ENCODE results near the gene OR5K2.

- no peak for TF ChIP-seq CTCF (IDR thresholded peaks at IDR 0.05)
- no peak for TF ChIP-seq POLR2A (IDR thresholded peaks at IDR 0.05)
- no peak for TF ChIP-seq POLR2AphosphoS5 (IDR thresholded peaks at IDR 0.05)
- no peak for TF ChIP-seq EP300 (IDR thresholded peaks at IDR 0.05)
These were observed 39.1 kb downstream of the OR5K2 start for GRCh38 chr3:98536456-98537017.

Measured in suprapubic skin (tissue), 4 donors.